HepG2 (cell line): ENCODE data around the gene CEBPA. TPM values are rescaled to one million over a fixed set of nuclear protein-coding genes. Genes with fewer than 3 reads are reported as not detected.

Experiments
- ATAC-seq: fragments of 200-7000 bp; cut with Tn5 transposase; 3 replicates; pipeline ENCODE4 v1.9.1; 2020; ENCODE audit warnings: mild to moderate bottlenecking, moderate library complexity
- BruUV-seq: library from RNA; stranded (reverse); fragments of 400-500 nt; replicated peaks from 2 replicates; lab custom pipeline; 2021; lab: Mats Ljungman, UMichigan
- CTCF ChIA-PET: fragments of 300-600 bp; formaldehyde crosslinking; extraction: SDS; loops from one replicate; lab custom pipeline; 2021; ENCODE audit warnings: low total read pairs, inconsistent platforms, low intra/inter-chr PET ratio; lab: Yijun Ruan, JAX
- POLR2A ChIA-PET: fragments of 350-600 bp; sonication (Branson Sonifier 250); formaldehyde crosslinking; loops from one replicate; lab custom pipeline; 2020; ENCODE audit warnings: antibody characterized with exemption, inconsistent platforms; lab: Yijun Ruan, JAX
- DNase-seq: peaks from one replicate; pipeline ENCODE4 v3.0.0-alpha.2; 2015; ENCODE audit warnings: low spot score
- FAIRE-seq: peaks from 3 replicates; lab custom pipeline; 2011; peaks lifted over from hg19 to GRCh38; lab: Jason Lieb, UNC
- H2AFZ ChIP-seq: one replicate; pipeline ENCODE4 v1.6.1; 2011; ENCODE audit warnings: low read length, inconsistent platforms
- H3K27ac ChIP-seq: fragments of 300-600 bp; 3 replicates; pipeline ENCODE4 v1.8.0; 2011; ENCODE audit warnings: mixed run types, mild to moderate bottlenecking, mixed read lengths, low read length, inconsistent platforms; ENCODE audit not compliant: insufficient read depth; ENCODE audit errors: extremely low read length
- H3K27me3 ChIP-seq, 2 experiments: fragments of 200-600 bp in 1 of 2; 2 replicates in 1 of 2; 3 replicates in 1 of 2; pipeline versions ENCODE4 v1.6.0 to v1.8.0; 2011; ENCODE audit warnings: low read length in 2 of 2, mild to moderate bottlenecking in 2 of 2, moderate library complexity in 2 of 2, inconsistent platforms in 1 of 2; ENCODE audit not compliant: insufficient read depth in 2 of 2, control insufficient read depth in 1 of 2
- H3K36me3 ChIP-seq, 2 experiments: fragments of 200-600 bp in 1 of 2; replicated peaks in 1 of 2; 2 replicates in 1 of 2; 3 replicates in 1 of 2; pipeline versions ENCODE4 v1.5.1 to v1.8.0; 2011; ENCODE audit warnings: low read length in 2 of 2, inconsistent platforms in 1 of 2; ENCODE audit not compliant: insufficient read depth in 2 of 2, control insufficient read depth in 1 of 2
- H3K4me1 ChIP-seq: 2 replicates; pipeline ENCODE4 v1.5.1; 2012; ENCODE audit warnings: low read length, inconsistent platforms; ENCODE audit not compliant: insufficient read depth
- H3K4me2 ChIP-seq: 2 replicates; pipeline ENCODE4 v1.6.0; 2011; ENCODE audit warnings: low read depth, low read length, inconsistent platforms
- H3K4me3 ChIP-seq, 3 experiments: fragments of 200-600 bp in 1 of 3; sonication (generic), shearing (Covaris generic) in 1 of 3; replicated peaks in 1 of 3; 2 replicates each; pipeline ENCODE4 v1.5.1; 2011 to 2016; ENCODE audit warnings: low read length in 3 of 3, inconsistent platforms in 2 of 3, low read depth in 2 of 3, mild to moderate bottlenecking in 2 of 3, control low read depth in 1 of 3, mixed read lengths in 1 of 3; ENCODE audit not compliant: insufficient read depth in 1 of 3
- H3K79me2 ChIP-seq: one replicate; pipeline ENCODE4 v1.6.1; 2011; ENCODE audit warnings: low read length, inconsistent platforms; ENCODE audit not compliant: insufficient read depth
- H3K9ac ChIP-seq: 2 replicates; pipeline ENCODE4 v1.6.0; 2011; ENCODE audit warnings: mild to moderate bottlenecking, low read depth, low read length, inconsistent platforms; ENCODE audit not compliant: insufficient read depth
- H3K9me3 ChIP-seq: 2 replicates; pipeline ENCODE4 v1.5.1; 2012; ENCODE audit warnings: mild to moderate bottlenecking, low read length
- H4K20me1 ChIP-seq: 2 replicates; pipeline ENCODE4 v1.6.0; 2011; ENCODE audit warnings: inconsistent platforms, mild to moderate bottlenecking, low read length, moderate library complexity; ENCODE audit not compliant: insufficient read depth
- ATF7-NPFF ChIP-seq: sonication (generic); formaldehyde crosslinking; IDR thresholded peaks from 2 replicates; pipeline ENCODE4 v1.8.1; 2023; ENCODE audit warnings: mild to moderate bottlenecking, low read depth, missing genetic modification reagents, moderate library complexity
- CAMTA2 ChIP-seq: sonication (generic); formaldehyde crosslinking; IDR thresholded peaks from 2 replicates; pipeline ENCODE4 v1.4.0; 2020; ENCODE audit warnings: mild to moderate bottlenecking, missing genetic modification reagents, borderline replicate concordance
- ELF1 ChIP-seq: sonication (generic); formaldehyde crosslinking; IDR thresholded peaks from 2 replicates; pipeline ENCODE4 v1.4.0; 2020; ENCODE audit warnings: missing genetic modification reagents
- FIP1L1 ChIP-seq: fragments of 200-400 bp; formaldehyde crosslinking; IDR thresholded peaks from 2 replicates; pipeline ENCODE4 v1.6.1; 2018; ENCODE audit warnings: low read depth, mild to moderate bottlenecking, low read length, moderate library complexity, borderline replicate concordance; ENCODE audit not compliant: insufficient read depth
- MYNN ChIP-seq: sonication (generic); formaldehyde crosslinking; IDR thresholded peaks from 2 replicates; pipeline ENCODE4 v1.4.0; 2020; ENCODE audit warnings: mild to moderate bottlenecking, low read depth, missing genetic modification reagents
- SMARCC2 ChIP-seq: fragments of 450-650 bp; IDR thresholded peaks from 2 replicates; pipeline ENCODE4 v1.6.1; 2017; ENCODE audit warnings: antibody characterized with exemption, mild to moderate bottlenecking
- SMC3 ChIP-seq: IDR thresholded peaks from 2 replicates; pipeline ENCODE4 v1.6.1; 2011; ENCODE audit warnings: low read length, improper control_type of control experiment
- ZBTB20 ChIP-seq: sonication (generic); formaldehyde crosslinking; IDR thresholded peaks from 2 replicates; pipeline ENCODE4 v1.8.1; 2023; ENCODE audit warnings: missing genetic modification reagents, low read depth, mild to moderate bottlenecking, borderline replicate concordance
- ZNF264 ChIP-seq: sonication (generic); formaldehyde crosslinking; IDR thresholded peaks from 2 replicates; pipeline ENCODE4 v1.4.0; 2020; ENCODE audit warnings: missing genetic modification reagents
- ZNF547 ChIP-seq: sonication (generic); formaldehyde crosslinking; IDR thresholded peaks from 2 replicates; pipeline ENCODE4 v1.5.1; 2020; ENCODE audit warnings: mild to moderate bottlenecking, missing genetic modification reagents
- ZNF550 ChIP-seq: sonication (generic); formaldehyde crosslinking; IDR thresholded peaks from 2 replicates; pipeline ENCODE4 v1.4.0; 2020; ENCODE audit warnings: mild to moderate bottlenecking, missing genetic modification reagents, borderline replicate concordance
- ZNF792 ChIP-seq: IDR thresholded peaks from 2 replicates; pipeline ENCODE4 v1.6.1; 2016
- ZNF878 ChIP-seq: sonication (generic); formaldehyde crosslinking; IDR thresholded peaks from 2 replicates; pipeline ENCODE4 v1.8.1; 2023; ENCODE audit warnings: mild to moderate bottlenecking, missing genetic modification reagents, moderate library complexity
- WGBS: methylation state at CpG from one replicate; pipeline ENCODE4 v1.1.6; 2017; ENCODE audit warnings: low lambda C conversion rate; 5-methylcytosine and 5-hydroxymethylcytosine counted together
- in situ Hi-C: cut with HindIII; loops from 2 replicates; pipeline ENCODE4 v1.10.0; 2017; ENCODE audit warnings: low pct_unique_long_range_greater_than_20kb; ENCODE audit not compliant: extremely low pct_ligation_motif_present
- intact Hi-C: fragments of 100-400 bp; cut with micrococcal nuclease; formaldehyde crosslinking; loops from one replicate; pipeline ENCODE4 v1.10.0; 2022; ENCODE audit not compliant: unreplicated experiment
- polyA plus RNA-seq, 8 experiments: library from polyadenylated mRNA; depleted of rRNA in 3 of 8; stranded (reverse) in 7 of 8; unstranded in 1 of 8; fragments of >200 nt; fragmentation: Illumina TruSeq in 4 of 8; extraction: Trizol in 4 of 8; gene quantifications; 2 replicates each; pipeline versions ENCODE4 v1.2.1 to v1.2.3, GENCODE V29; 2011 to 2016; ENCODE audit warnings: low read depth in 4 of 8, missing spikeins in 1 of 8, mixed read lengths in 1 of 8; ENCODE audit not compliant: insufficient read depth in 1 of 8
- total RNA-seq, 5 experiments: library from RNA; depleted of rRNA; stranded (reverse); fragments of >200 nt; fragmentation: Illumina TruSeq; extraction: Trizol; gene quantifications; 2 replicates each; pipeline ENCODE4 v1.2.3, GENCODE V29; 2016; ENCODE audit warnings: low read depth in 1 of 5
- TF ChIP-seq, protein P1 (sequence below): sonication (generic); formaldehyde crosslinking; IDR thresholded peaks from 2 replicates; pipeline ENCODE4 v1.4.0; 2020; ENCODE audit warnings: missing genetic modification reagents
- TF ChIP-seq, protein P2 (sequence below): sonication (generic); formaldehyde crosslinking; IDR thresholded peaks from 2 replicates; pipeline ENCODE4 v1.5.0; 2020; ENCODE audit warnings: missing genetic modification reagents

Gene CEBPA
- total and polyA plus RNA-seq, 2 of the 13 experiments (the other 11 are each of a cell fraction or from before 2014, with no cell fraction given) = 24.8 to 103 TPM

DNA sequence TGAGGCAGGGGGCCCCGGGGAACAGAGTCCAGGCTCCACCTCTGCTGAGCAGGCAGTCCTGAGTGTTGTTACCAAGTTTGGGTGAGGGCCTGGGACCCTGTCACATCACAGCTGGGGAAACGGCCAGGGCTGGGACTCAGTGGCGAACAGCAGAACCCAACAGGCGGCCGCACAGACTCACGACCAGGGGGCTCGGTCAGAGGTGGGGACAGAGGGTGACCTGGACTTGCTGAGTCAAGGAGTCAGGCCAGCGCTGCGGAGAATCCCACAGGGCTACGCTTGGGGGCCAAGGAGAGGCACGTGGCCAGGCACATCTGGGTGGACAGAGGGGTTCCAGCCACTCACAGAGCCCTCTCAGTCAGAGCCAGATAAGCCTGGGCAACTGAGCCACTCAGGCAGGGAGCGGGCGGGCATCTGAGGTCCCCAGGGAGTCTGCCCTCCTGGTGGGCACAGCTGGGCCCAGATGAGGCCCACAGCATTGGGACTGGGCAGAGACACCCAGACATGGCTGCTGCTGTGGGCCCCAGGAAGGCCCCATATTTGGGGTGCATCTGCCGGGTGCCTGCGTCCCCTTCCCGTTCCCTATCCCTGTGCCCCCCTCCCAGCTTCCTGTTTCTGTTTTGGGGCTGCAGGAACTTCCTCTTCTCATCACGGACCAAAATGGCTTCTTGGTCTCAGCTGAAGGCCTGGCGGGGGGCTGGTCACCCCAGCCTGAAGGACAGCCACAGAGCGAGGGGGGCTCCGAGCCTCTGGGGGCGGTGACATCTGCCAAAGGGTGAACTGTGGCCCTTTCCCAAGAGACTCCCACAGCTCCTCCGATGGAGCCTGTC lies 34.0 kb downstream of the CEBPA start:
- Histone ChIP-seq H3K79me2 (no peaks in the 10 kb centered on the region), H3K4me1 (peaks cover 64% of the 10 kb centered on the region), H4K20me1 (no peaks in the 10 kb centered on the region), H2AFZ (no peak overlapping the region), H3K36me3 (no peaks in the 10 kb centered on the region), H3K27me3 (no peaks in the 10 kb centered on the region), H3K9ac (peak overlapping the region; percentile 2; the same call in 1 of the 2 replicates), H3K4me2 (no peak overlapping the region), H3K27ac (no peak overlapping the region), H3K4me3 (no peak overlapping the region), H3K9me3 (no peaks in the 10 kb centered on the region)
- POLR2A ChIA-PET = interaction anchor here (0.8 to 1.3 kb wide), 3 partner anchors 11 to 29 kb away, joined by 3 to 7 read pairs (median 5); no protein-coding TSS in a partner anchor
- WGBS = 0% methylated on average over 1 of the region's 22 CpGs
- TF ChIP-seq SMARCC2 (no peak), ZNF547 (peak; percentile 23; the same call in 1 of the 2 replicates)
- in situ Hi-C loops (no loop called here), intact Hi-C loops (no loop called here)
- FAIRE-seq (no peak), DNase-seq (no peak), ATAC-seq (no peak; the same call in 1 of the 3 replicates)
- CTCF ChIA-PET = no interaction called here
- no TSS peak for BruUV-seq

DNA sequence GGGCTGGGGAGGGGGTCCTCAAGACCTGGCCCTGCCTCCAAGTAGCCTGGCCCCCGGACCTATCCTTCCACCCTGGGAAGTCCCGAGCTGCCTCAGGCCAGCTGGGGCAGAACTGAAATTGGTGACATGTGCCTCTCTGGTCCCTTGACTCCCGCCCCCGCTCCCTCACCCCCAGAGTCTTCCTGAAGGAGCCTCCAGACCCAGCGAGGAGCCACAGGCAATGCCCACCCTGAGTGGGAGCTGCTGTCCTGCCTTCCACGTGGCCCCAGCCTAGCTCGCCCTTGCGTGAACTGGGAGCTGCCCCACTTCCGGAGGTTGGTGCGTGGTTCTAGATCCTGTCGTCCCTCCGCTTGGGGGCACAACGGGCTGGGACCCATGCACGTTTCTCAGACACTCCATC lies 34.6 kb downstream of the CEBPA start:
- intact Hi-C loops (no loop called here), in situ Hi-C loops (no loop called here)
- Histone ChIP-seq H3K9me3 (no peaks in the 10 kb centered on the region), H3K27me3 (no peaks in the 10 kb centered on the region), H3K79me2 (no peaks in the 10 kb centered on the region), H3K27ac (no peak overlapping the region), H2AFZ (no peak overlapping the region), H3K4me2 (no peak overlapping the region), H4K20me1 (no peaks in the 10 kb centered on the region), H3K4me1 (peaks cover 57% of the 10 kb centered on the region), H3K36me3 (no peaks in the 10 kb centered on the region), H3K9ac (no peak overlapping the region), H3K4me3 (no peak overlapping the region)
- no TSS peak for BruUV-seq
- ATAC-seq = no peak
- ChIA-PET CTCF (no interaction called here), POLR2A (interaction anchor here (0.6 to 1.3 kb wide), 4 partner anchors 9 to 30 kb away, joined by 3 to 7 read pairs (median 6); no protein-coding TSS in a partner anchor)
- DNase-seq = no peak
- no peak for FAIRE-seq
- WGBS = 49% methylated on average over 6 of the region's 14 CpGs
- TF ChIP-seq ATF7-NPFF (no peak), ELF1 (CRISPR knock-in tag) (no peak), ZNF264 (CRISPR knock-in tag) (no peak), ZNF550 (CRISPR knock-in tag) (no peak), FIP1L1 (no peak), MYNN (no peak), ZBTB20 (no peak), ZNF878 (CRISPR knock-in tag) (no peak), SMC3 (no peak), CAMTA2 (CRISPR knock-in tag) (no peak), ZNF792 (CRISPR knock-in tag) (no peak)
- TF ChIP-seq, protein P1, sequence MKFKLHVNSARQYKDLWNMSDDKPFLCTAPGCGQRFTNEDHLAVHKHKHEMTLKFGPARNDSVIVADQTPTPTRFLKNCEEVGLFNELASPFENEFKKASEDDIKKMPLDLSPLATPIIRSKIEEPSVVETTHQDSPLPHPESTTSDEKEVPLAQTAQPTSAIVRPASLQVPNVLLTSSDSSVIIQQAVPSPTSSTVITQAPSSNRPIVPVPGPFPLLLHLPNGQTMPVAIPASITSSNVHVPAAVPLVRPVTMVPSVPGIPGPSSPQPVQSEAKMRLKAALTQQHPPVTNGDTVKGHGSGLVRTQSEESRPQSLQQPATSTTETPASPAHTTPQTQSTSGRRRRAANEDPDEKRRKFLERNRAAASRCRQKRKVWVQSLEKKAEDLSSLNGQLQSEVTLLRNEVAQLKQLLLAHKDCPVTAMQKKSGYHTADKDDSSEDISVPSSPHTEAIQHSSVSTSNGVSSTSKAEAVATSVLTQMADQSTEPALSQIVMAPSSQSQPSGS (CRISPR knock-in tag) = no peak
- TF ChIP-seq, protein P2, sequence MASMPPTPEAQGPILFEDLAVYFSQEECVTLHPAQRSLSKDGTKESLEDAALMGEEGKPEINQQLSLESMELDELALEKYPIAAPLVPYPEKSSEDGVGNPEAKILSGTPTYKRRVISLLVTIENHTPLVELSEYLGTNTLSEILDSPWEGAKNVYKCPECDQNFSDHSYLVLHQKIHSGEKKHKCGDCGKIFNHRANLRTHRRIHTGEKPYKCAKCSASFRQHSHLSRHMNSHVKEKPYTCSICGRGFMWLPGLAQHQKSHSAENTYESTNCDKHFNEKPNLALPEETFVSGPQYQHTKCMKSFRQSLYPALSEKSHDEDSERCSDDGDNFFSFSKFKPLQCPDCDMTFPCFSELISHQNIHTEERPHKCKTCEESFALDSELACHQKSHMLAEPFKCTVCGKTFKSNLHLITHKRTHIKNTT (CRISPR knock-in tag) = no peak
